ENCODE measurements around the gene IDI1.

IDI1 gene

DNA sequence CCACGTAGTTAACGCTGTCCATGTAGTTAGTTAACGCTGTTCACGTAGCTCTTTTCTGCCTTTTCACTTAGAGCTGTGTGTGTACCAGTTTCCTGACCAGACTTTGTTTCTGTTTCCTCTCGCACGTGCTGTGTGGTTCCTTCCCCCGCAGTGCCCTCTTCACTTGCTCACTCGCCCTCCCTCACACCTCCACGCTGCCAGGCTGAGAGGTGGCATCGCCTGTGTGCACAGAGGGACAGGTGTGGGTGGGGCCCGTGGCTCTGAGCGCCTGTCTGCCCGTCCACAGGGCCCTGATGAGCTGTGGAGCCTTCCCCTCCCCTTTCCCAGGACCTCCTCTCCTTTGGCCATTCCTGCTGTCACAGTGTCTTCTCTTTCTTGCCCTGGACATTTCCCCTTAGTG, 37.9 kb upstream of the IDI1 start:
- Histone ChIP-seq H3K27me3 (ENCODE audit: insufficient read depth, poor library complexity, severe bottlenecking) (no peaks in the 10 kb centered on the region), H3K36me3 (ENCODE audit: low read depth) (peaks cover 53% of the 10 kb centered on the region), H3K27ac (ENCODE audit: poor library complexity, severe bottlenecking) (no peak overlapping the region), H3K4me3 (ENCODE audit: severe bottlenecking) (no peak overlapping the region), H3K9me3 (ENCODE audit: severe bottlenecking) (no peaks in the 10 kb centered on the region), H3K4me1 (ENCODE audit: insufficient read depth, poor library complexity, severe bottlenecking) (no peaks in the 10 kb centered on the region)
- ATAC-seq (ENCODE audit: low read depth) (no peak), DNase-seq (ENCODE audit: low spot score) (no peak)
- TF ChIP-seq, protein P1, sequence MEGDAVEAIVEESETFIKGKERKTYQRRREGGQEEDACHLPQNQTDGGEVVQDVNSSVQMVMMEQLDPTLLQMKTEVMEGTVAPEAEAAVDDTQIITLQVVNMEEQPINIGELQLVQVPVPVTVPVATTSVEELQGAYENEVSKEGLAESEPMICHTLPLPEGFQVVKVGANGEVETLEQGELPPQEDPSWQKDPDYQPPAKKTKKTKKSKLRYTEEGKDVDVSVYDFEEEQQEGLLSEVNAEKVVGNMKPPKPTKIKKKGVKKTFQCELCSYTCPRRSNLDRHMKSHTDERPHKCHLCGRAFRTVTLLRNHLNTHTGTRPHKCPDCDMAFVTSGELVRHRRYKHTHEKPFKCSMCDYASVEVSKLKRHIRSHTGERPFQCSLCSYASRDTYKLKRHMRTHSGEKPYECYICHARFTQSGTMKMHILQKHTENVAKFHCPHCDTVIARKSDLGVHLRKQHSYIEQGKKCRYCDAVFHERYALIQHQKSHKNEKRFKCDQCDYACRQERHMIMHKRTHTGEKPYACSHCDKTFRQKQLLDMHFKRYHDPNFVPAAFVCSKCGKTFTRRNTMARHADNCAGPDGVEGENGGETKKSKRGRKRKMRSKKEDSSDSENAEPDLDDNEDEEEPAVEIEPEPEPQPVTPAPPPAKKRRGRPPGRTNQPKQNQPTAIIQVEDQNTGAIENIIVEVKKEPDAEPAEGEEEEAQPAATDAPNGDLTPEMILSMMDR (IDR thresholded peaks at IDR 0.05; ENCODE audit: poor library complexity, severe bottlenecking): no peak

DNA sequence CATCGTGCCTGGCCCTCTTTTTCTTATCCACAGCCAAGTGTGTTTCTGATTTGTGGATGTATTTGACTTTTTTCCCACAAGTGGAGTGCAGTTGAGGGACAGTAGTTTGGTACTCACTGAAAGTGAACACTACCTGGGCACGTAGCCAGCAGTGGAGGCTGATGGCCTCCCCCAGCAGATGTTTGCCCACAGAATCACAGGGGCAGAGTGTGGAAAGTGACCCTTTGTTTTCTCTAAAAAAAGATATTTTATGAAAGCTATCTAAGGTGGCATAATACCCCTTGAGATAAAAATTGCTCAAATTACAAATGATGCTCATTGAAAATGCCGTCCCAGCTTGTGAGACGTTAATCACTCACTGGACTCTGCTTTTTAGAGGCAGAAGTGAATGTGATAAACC, 36.3 kb upstream of the IDI1 start:
- TF ChIP-seq, protein P1 (IDR thresholded peaks at IDR 0.05; ENCODE audit: poor library complexity, severe bottlenecking): no peak
- peaks cover 55% of the 10 kb centered on the region for H3K36me3 ChIP-seq (ENCODE audit: low read depth)

DNA sequence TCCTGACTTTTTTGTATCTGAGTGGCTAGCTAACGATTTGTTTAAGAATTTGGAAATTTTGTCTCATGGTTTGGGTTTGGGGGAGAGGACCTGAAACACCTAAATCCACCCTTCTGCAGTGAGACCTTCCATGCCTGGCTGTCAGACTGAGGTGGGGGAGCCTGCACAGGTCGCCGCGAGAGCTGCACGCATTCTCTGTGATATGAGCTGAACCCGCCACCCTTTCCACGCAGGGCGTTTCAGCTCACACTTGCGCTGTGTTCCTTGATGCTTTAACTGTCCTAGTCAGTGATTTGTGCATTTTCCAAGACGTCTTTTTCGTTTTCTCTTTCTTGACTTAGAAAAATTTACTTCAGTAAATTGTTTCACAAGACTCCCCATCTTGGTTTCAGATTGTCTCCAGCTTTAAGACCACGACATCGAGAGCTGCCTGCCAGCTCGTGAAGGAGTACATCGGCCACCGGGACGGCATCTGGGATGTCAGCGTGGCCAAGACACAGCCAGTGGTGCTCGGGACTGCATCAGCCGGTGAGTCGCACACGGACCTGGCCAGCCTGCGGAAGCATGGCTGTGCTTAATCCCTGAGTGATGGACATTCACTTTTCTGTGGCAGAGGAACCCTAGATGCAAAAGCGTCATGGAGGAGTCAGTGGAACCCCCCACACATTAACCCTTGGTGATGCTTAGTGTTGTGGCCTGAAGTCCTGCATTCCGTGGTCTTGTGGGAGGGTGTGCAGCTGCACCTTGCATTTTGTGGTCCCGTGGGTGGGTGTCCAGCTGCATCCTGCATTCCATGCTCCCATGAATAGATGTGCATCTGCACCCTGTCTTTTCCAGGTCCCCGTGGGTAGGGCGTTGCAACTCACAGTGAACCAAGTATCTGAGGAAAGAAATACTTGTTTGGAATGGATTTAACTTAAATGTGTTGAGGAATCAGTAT, 35.4 kb upstream of the IDI1 start:
- H3K27me3 ChIP-seq (ENCODE audit: insufficient read depth, poor library complexity, severe bottlenecking): no peaks in the 10 kb centered on the region
- no peaks in the 10 kb centered on the region for H3K4me1 ChIP-seq (ENCODE audit: insufficient read depth, poor library complexity, severe bottlenecking)
- DNase-seq (ENCODE audit: low spot score): no peak
- H3K4me3 ChIP-seq (ENCODE audit: severe bottlenecking): no peak overlapping the region
- no peak overlapping the region for H3K27ac ChIP-seq (ENCODE audit: poor library complexity, severe bottlenecking)
- no peaks in the 10 kb centered on the region for H3K9me3 ChIP-seq (ENCODE audit: severe bottlenecking)
- TF ChIP-seq, protein P1 (IDR thresholded peaks at IDR 0.05; ENCODE audit: poor library complexity, severe bottlenecking): no peak
- no peak for ATAC-seq (ENCODE audit: low read depth)
- peaks cover 65% of the 10 kb centered on the region for H3K36me3 ChIP-seq (ENCODE audit: low read depth)

More for the DNA sequence above, 36.3 kb upstream of the IDI1 start:
- Histone ChIP-seq H3K4me3 (ENCODE audit: severe bottlenecking) (no peak overlapping the region), H3K27ac (ENCODE audit: poor library complexity, severe bottlenecking) (no peak overlapping the region), H3K9me3 (ENCODE audit: severe bottlenecking) (no peaks in the 10 kb centered on the region), H3K4me1 (ENCODE audit: insufficient read depth, poor library complexity, severe bottlenecking) (no peaks in the 10 kb centered on the region), H3K27me3 (ENCODE audit: insufficient read depth, poor library complexity, severe bottlenecking) (no peaks in the 10 kb centered on the region)
- DNase-seq (ENCODE audit: low spot score) (no peak), ATAC-seq (ENCODE audit: low read depth) (no peak)

DNA sequence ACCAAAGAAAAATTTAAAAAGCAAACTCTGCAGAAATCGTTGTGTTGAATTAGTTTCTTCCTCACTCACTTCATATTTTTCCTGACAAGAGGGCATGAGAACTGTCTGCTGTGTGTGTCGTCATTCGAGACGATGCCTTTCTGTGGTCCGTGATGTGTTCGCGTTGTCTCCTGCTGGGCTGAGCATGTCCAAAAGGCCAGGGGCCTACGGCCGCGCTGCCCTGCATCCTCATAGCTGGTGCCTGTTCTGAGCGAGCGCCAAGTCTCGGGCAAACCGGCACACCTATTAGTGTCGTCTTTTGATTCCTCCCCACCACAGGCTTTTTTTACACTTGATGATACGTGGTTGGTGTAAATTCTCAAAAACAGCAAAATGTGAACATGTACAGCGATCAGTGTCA, 34.7 kb upstream of the IDI1 start:
- no peak for DNase-seq (ENCODE audit: low spot score)
- ATAC-seq (ENCODE audit: low read depth): no peak
- H3K4me1 ChIP-seq (ENCODE audit: insufficient read depth, poor library complexity, severe bottlenecking): no peaks in the 10 kb centered on the region
- H3K27me3 ChIP-seq (ENCODE audit: insufficient read depth, poor library complexity, severe bottlenecking): no peaks in the 10 kb centered on the region
- H3K9me3 ChIP-seq (ENCODE audit: severe bottlenecking): no peaks in the 10 kb centered on the region
- no peak overlapping the region for H3K4me3 ChIP-seq (ENCODE audit: severe bottlenecking)
- TF ChIP-seq, protein P1 (IDR thresholded peaks at IDR 0.05; ENCODE audit: poor library complexity, severe bottlenecking): no peak
- peaks cover 68% of the 10 kb centered on the region for H3K36me3 ChIP-seq (ENCODE audit: low read depth)
- H3K27ac ChIP-seq (ENCODE audit: poor library complexity, severe bottlenecking): no peak overlapping the region

DNA sequence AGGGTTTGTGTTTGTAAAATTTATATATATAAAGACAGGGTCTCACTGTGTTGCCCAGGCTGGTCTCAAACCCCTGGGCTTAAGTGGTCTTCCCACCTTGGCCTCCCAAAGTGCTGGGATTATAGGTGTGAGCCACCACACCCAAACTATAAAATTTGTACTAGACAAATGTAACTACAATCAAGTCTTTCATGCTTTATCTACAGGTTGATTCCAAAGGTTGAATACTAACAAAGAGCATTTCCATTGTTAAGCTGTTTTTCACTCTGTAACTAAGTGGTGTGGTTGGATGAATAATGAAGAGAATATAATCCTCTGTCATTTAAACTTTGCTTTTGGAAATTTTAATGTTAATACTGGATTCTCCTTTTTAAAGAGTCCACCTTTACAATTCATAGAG, 29.7 kb upstream of the IDI1 start:
- TF ChIP-seq, protein P1 (IDR thresholded peaks at IDR 0.05; ENCODE audit: poor library complexity, severe bottlenecking): no peak
- H3K36me3 ChIP-seq (ENCODE audit: low read depth): peaks cover 55% of the 10 kb centered on the region
- ATAC-seq (ENCODE audit: low read depth) (no peak), DNase-seq (ENCODE audit: low spot score) (no peak)
- no peaks in the 10 kb centered on the region for H3K4me1 ChIP-seq (ENCODE audit: insufficient read depth, poor library complexity, severe bottlenecking)
- no peak overlapping the region for H3K27ac ChIP-seq (ENCODE audit: poor library complexity, severe bottlenecking)
- no peak overlapping the region for H3K4me3 ChIP-seq (ENCODE audit: severe bottlenecking)
- no peaks in the 10 kb centered on the region for H3K27me3 ChIP-seq (ENCODE audit: insufficient read depth, poor library complexity, severe bottlenecking)
- H3K9me3 ChIP-seq (ENCODE audit: severe bottlenecking): no peaks in the 10 kb centered on the region

Data from RWPE2 (cell line).